Spleen (tissue), 11 donors: ENCODE data around the gene RTN4R. TPM values are rescaled to one million over a fixed set of nuclear protein-coding genes. Genes with fewer than 3 reads are reported as not detected.
"Not testable (repeated sequence)": the region's sequence is repeated elsewhere in the genome, so short reads cannot be mapped to it uniquely, and the experiment has no call there.

Experiments used
- DNase-seq: peaks from one replicate; pipeline ENCODE4 v3.0.0-alpha.2; 2020
- H3K27ac ChIP-seq, 8 donors: fragments of 200-600 bp; sonication (generic) in 7 of 8; 1 replicate in 4 of 8; 2 replicates in 4 of 8; pipeline versions ENCODE4 v1.5.0 to v1.8.0; 2016 to 2021; ENCODE audit warnings: inconsistent platforms in 4 of 8, mild to moderate bottlenecking in 4 of 8, moderate library complexity in 1 of 8
- H3K27me3 ChIP-seq, 7 donors: fragments of 200-600 bp; sonication (generic) in 6 of 7; replicated peaks in 1 of 7; 1 replicate in 4 of 7; 2 replicates in 3 of 7; pipeline versions ENCODE4 v1.5.0 to v1.8.0; 2016 to 2021; ENCODE audit warnings: inconsistent platforms in 3 of 7, mild to moderate bottlenecking in 1 of 7
- H3K36me3 ChIP-seq, 6 donors: fragments of 200-600 bp; sonication (generic) in 5 of 6; 1 replicate in 4 of 6; 2 replicates in 2 of 6; pipeline versions ENCODE4 v1.5.0 to v1.8.0; 2016 to 2021; ENCODE audit warnings: inconsistent platforms in 2 of 6
- H3K4me1 ChIP-seq, 6 donors: fragments of 200-600 bp; sonication (generic) in 5 of 6; 1 replicate in 3 of 6; 2 replicates in 3 of 6; pipeline versions ENCODE4 v1.5.0 to v1.8.0; 2016 to 2021; ENCODE audit warnings: inconsistent platforms in 3 of 6
- H3K4me3 ChIP-seq, 8 donors: fragments of 200-600 bp; sonication (generic) in 7 of 8; 1 replicate in 4 of 8; 2 replicates in 4 of 8; pipeline versions ENCODE4 v1.5.0 to v1.8.0; 2016 to 2021; ENCODE audit warnings: inconsistent platforms in 4 of 8, mild to moderate bottlenecking in 4 of 8, moderate library complexity in 2 of 8
- H3K9me3 ChIP-seq, 8 donors: fragments of 200-600 bp; sonication (generic) in 7 of 8; 1 replicate in 4 of 8; 2 replicates in 4 of 8; pipeline versions ENCODE4 v1.5.0 to v1.8.0; 2016 to 2021; ENCODE audit warnings: inconsistent platforms in 4 of 8
- POLR2AphosphoS5 ChIP-seq, 3 donors: sonication (generic); formaldehyde crosslinking; IDR thresholded peaks; one replicate each; pipeline ENCODE4 v1.5.1; 2017; ENCODE audit warnings: antibody characterized with exemption in 3 of 3
- WGBS, 5 donors: extraction: QIAGEN DNeasy Blood & Tissue Kit in 3 of 5; methylation state at CpG; one replicate each; pipeline versions ENCODE4 v1.1.5 to v1.1.7; 2013 to 2018; 5-methylcytosine and 5-hydroxymethylcytosine counted together
- intact Hi-C: fragments of 100-400 bp; cut with DNase I; formaldehyde crosslinking; loops from one replicate; pipeline ENCODE4 v1.15.0; 2023; ENCODE audit warnings: low total_unique reads
- polyA plus RNA-seq, 3 donors: library from polyadenylated mRNA; stranded (reverse); fragments of 200-250 nt; gene quantifications; one replicate each; pipeline ENCODE4 v1.2.1, GENCODE V29; 2013
- total RNA-seq, 7 donors: library from RNA; depleted of rRNA in 3 of 7; stranded (reverse); fragments of >200 nt in 3 of 7; fragmentation: NEBNext Ultra II Directional in 4 of 7; extraction: Animal tissue kit (Norgen Biotek cat#: 25700) in 4 of 7; gene quantifications; one replicate each; pipeline versions ENCODE4 v1.1.0 to v1.2.1, GENCODE V29; 2016 to 2021
- donor health status: healthy with polysubstance abuse.
- donor health status: DM: no; HTN: no; CAD: no; lungs with moderate emphysema.
- donor health status: DM: no; HTN: no; CAD: no.
- donor health status: Bipolar disorder and iron deficiency.
- donor health status: healthy.
- donor health status: DM: no; HTN: no; CAD: no.
- donor health status: DM: yes; HTN: yes; CAD: no.

Gene RTN4R
- total and polyA plus RNA-seq, 10 donors, result 1.5 to 11.8 (median 6.1) TPM

GRCh38 chr22:20312396-20313191 lies 44.5 kb upstream of the RTN4R start:
- no peak overlapping the region for H3K27ac ChIP-seq
- no peaks in the 10 kb centered on the region for H3K27me3 ChIP-seq
- 86 to 97% (median 89%) methylated on average over 7 to 14 of the region's 14 CpGs for WGBS, 5 donors
- no peak for TF ChIP-seq POLR2AphosphoS5 (IDR thresholded peaks at IDR 0.05)
- intact Hi-C loops, result no loop called here
- H3K9me3 ChIP-seq, result no peaks in the 10 kb centered on the region
- H3K4me3 ChIP-seq, result no peak overlapping the region
- H3K4me1 ChIP-seq, result peaks cover 0 to 14% (median 7%) of the 10 kb centered on the region in 6 donors
- peaks cover 0 to 28% (median 0%) of the 10 kb centered on the region in 6 donors for H3K36me3 ChIP-seq
- peak; percentile 65 for DNase-seq

GRCh38 chr22:20311249-20312062 lies 43.3 kb upstream of the RTN4R start:
- peak; percentile 56 for DNase-seq
- 81 to 93% (median 89%) methylated on average over 14 to 17 of the region's 20 CpGs for WGBS, 5 donors

GRCh38 chr22:20310773-20311172 lies 42.7 kb upstream of the RTN4R start:
- H3K27ac ChIP-seq, H3K9me3 ChIP-seq, H3K4me1 ChIP-seq, intact Hi-C loops, H3K27me3 ChIP-seq, H3K4me3 ChIP-seq: not testable (repeated sequence)
- H3K36me3 ChIP-seq, result peaks cover 0 to 28% (median 0%) of the 10 kb centered on the region in 6 donors
- 80 to 96% (median 89%) methylated on average over 1 to 6 of the region's 6 CpGs for WGBS, 5 donors
- peak; percentile 61 for DNase-seq

More at GRCh38 chr22:20311249-20312062, 43.3 kb upstream of the RTN4R start:
- intact Hi-C loops, H3K27ac ChIP-seq, H3K27me3 ChIP-seq, H3K4me3 ChIP-seq, H3K4me1 ChIP-seq, H3K9me3 ChIP-seq: not testable (repeated sequence)
- H3K36me3 ChIP-seq, result peaks cover 0 to 28% (median 0%) of the 10 kb centered on the region in 6 donors
- peak in 1 of 3 donors; percentile 27 for TF ChIP-seq POLR2AphosphoS5 (IDR thresholded peaks at IDR 0.05)

GRCh38 chr22:20310180-20310579 lies 42.1 kb upstream of the RTN4R start:
- DNase-seq, result peak; percentile 47

GRCh38 chr22:20308806-20309650 lies 40.9 kb upstream of the RTN4R start:
- H3K9me3 ChIP-seq, H3K4me1 ChIP-seq, H3K27ac ChIP-seq, intact Hi-C loops, H3K4me3 ChIP-seq: not testable (repeated sequence)
- Histone ChIP-seq H3K27me3 (peaks cover 0 to 17% (median 0%) of the 10 kb centered on the region in 7 donors), H3K36me3 (peaks cover 0 to 12% (median 0%) of the 10 kb centered on the region in 6 donors)
- 86 to 92% (median 88%) methylated on average over 17 to 22 of the region's 22 CpGs for WGBS, 5 donors
- peak; percentile 47 for DNase-seq

More at GRCh38 chr22:20310180-20310579, 42.1 kb upstream of the RTN4R start:
- H3K27me3 ChIP-seq, H3K9me3 ChIP-seq, H3K4me1 ChIP-seq, intact Hi-C loops, H3K4me3 ChIP-seq, H3K27ac ChIP-seq: not testable (repeated sequence)
- 86 to 94% (median 87%) methylated on average over 4 to 6 of the region's 7 CpGs for WGBS, 5 donors
- peaks cover 0 to 22% (median 0%) of the 10 kb centered on the region in 6 donors for H3K36me3 ChIP-seq

- H3K27ac ChIP-seq, intact Hi-C loops, H3K9me3 ChIP-seq, H3K36me3 ChIP-seq, H3K4me1 ChIP-seq, H3K4me3 ChIP-seq: not testable (repeated sequence)
- 76 to 93% (median 87%) methylated on average over 5 to 14 of the region's 14 CpGs for WGBS, 5 donors
- peaks cover 0 to 30% (median 0%) of the 10 kb centered on the region in 7 donors for H3K27me3 ChIP-seq
- peak; percentile 61 for DNase-seq
Measured at GRCh38 chr22:20307448-20308447, 39.6 kb upstream of the RTN4R start.

- H3K4me3 ChIP-seq, H3K36me3 ChIP-seq, intact Hi-C loops, H3K4me1 ChIP-seq, H3K9me3 ChIP-seq, H3K27ac ChIP-seq, DNase-seq: not testable (repeated sequence)
- H3K27me3 ChIP-seq, result peaks cover 0 to 39% (median 0%) of the 10 kb centered on the region in 7 donors
- 87 to 93% (median 88%) methylated on average over 14 to 21 of the region's 21 CpGs for WGBS, 5 donors
Measured at GRCh38 chr22:20306646-20307447, 38.7 kb upstream of the RTN4R start.
